Heart left ventricle (tissue), 13 donors: ENCODE data around the gene SERPINB6.

ENCODE experiments used
- POLR2A ChIP-seq, 2 donors: fragments of 450-650 bp; IDR thresholded peaks; one replicate each; pipeline ENCODE4 v1.6.1; 2017; ENCODE audit warnings: antibody characterized with exemption in 2 of 2, mild to moderate bottlenecking in 2 of 2, moderate library complexity in 2 of 2
- TF ChIP-seq, protein P1 (sequence below), 12 donors: fragments of 200-600 bp; sonication (generic) in 4 of 12; IDR thresholded peaks; one replicate each; pipeline versions ENCODE4 v1.5.0 to v1.8.0; 2018 to 2022; ENCODE audit warnings: antibody characterized with exemption in 12 of 12, mild to moderate bottlenecking in 5 of 12
- donor health status: ischemic (EF 13 %, LVEDD 7.1; RV severe dilation, severe dysfunction).
- donor health status: DM: no; HTN: yes; CAD: no.
- donor health status: DM: no; HTN: no; CAD: no.
- donor health status: ischemic (EF 25% LVEDD 6.9; RV normal size, moderate dysfunction).
- donor health status: ischemic (EF 25% LVEDD 5.7; RV mildly dilated, moderate dysfunction).
- donor health status: ischemic (EF 35%, LVEDD 5.7; RV mildly dilated, moderate dysfunction).
- donor health status: nonischemic (EF 11% LVEDD 7.7; RV severe dilation, severe dysfunction).
- donor health status: DM: yes; HTN: yes; CAD: no.
- donor health status: PGD.
- donor health status: ischemic (EF 29% LVEDD 5.4; RV normal size, mild dysfunction).
- donor health status: nonischemic (EF 23%, LVEDD 6.1; RV moderate dilation, normal function).

DNA sequence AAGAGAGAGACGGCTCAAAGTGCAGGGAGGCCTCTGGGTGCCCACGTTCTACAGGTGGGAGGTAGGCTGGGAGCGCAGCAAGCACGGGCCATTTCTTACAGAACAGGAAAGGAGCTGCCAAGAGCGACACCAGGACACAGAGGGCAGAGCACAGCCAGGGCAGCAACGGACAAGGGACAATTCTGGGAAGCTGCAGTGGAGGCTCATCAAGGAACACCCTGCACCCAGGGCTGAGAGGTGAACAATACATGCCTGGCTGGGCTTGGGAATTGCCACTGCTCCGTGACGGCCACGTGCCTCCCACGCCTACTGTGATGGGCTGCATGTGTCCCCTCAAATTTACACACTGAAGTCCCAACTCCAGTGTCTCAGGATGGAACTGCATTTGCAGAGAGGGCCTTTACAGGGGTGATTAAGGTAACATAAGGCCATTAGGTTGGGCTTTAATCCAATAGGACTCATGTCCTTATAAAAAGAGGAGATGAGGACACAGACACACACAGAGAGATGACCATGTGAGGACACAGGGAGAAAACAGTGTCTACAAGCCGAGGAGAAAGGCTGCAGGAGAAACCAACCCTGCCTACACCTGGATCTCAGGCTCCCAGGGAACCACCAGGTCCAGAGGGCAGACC, 13.6 kb downstream of the SERPINB6 start:
- TF ChIP-seq, protein P1, sequence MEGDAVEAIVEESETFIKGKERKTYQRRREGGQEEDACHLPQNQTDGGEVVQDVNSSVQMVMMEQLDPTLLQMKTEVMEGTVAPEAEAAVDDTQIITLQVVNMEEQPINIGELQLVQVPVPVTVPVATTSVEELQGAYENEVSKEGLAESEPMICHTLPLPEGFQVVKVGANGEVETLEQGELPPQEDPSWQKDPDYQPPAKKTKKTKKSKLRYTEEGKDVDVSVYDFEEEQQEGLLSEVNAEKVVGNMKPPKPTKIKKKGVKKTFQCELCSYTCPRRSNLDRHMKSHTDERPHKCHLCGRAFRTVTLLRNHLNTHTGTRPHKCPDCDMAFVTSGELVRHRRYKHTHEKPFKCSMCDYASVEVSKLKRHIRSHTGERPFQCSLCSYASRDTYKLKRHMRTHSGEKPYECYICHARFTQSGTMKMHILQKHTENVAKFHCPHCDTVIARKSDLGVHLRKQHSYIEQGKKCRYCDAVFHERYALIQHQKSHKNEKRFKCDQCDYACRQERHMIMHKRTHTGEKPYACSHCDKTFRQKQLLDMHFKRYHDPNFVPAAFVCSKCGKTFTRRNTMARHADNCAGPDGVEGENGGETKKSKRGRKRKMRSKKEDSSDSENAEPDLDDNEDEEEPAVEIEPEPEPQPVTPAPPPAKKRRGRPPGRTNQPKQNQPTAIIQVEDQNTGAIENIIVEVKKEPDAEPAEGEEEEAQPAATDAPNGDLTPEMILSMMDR (IDR thresholded peaks at IDR 0.05): no peak
- TF ChIP-seq POLR2A (IDR thresholded peaks at IDR 0.05): no peak
